Ovary (tissue), 3 donors: Measurements from ENCODE around the gene NCAPH2.

Experiments used
- CTCF ChIP-seq, 3 donors: fragments of 450-650 bp in 2 of 3; fragments of 200-600 bp in 1 of 3; IDR thresholded peaks; one replicate each; pipeline versions ENCODE4 v1.5.1 to v1.8.0; 2016 to 2022; ENCODE audit warnings: antibody characterized with exemption in 3 of 3, mild to moderate bottlenecking in 1 of 3
- EP300 ChIP-seq: sonication (generic); formaldehyde crosslinking; IDR thresholded peaks from one replicate; pipeline ENCODE4 v1.6.1; 2017; ENCODE audit warnings: antibody characterized with exemption
- POLR2A ChIP-seq: fragments of 450-650 bp; IDR thresholded peaks from one replicate; pipeline ENCODE4 v1.6.1; 2017; ENCODE audit warnings: antibody characterized with exemption, mild to moderate bottlenecking, moderate library complexity
- donor health status: DM: no; HTN: no; CAD: no.

GRCh38 chr22:50540381-50540780, 32.4 kb downstream of the NCAPH2 start:
- TF ChIP-seq CTCF (IDR thresholded peaks at IDR 0.05) (no peak), POLR2A (no peak), EP300 (no peak)
